Stimulated activated CD8-positive, alpha-beta memory T cell treated with anti-CD3 and anti-CD28 coated beads, Interleukin-15, amount 100 ng/mL, for 24 hours (primary cell): ENCODE measurements around the gene CRIP2.

Source experiments
- DNase-seq: peaks from one replicate; pipeline ENCODE4 v3.0.0-alpha.2; 2020; ENCODE audit warnings: low read depth

The CRIP2 gene

DNA sequence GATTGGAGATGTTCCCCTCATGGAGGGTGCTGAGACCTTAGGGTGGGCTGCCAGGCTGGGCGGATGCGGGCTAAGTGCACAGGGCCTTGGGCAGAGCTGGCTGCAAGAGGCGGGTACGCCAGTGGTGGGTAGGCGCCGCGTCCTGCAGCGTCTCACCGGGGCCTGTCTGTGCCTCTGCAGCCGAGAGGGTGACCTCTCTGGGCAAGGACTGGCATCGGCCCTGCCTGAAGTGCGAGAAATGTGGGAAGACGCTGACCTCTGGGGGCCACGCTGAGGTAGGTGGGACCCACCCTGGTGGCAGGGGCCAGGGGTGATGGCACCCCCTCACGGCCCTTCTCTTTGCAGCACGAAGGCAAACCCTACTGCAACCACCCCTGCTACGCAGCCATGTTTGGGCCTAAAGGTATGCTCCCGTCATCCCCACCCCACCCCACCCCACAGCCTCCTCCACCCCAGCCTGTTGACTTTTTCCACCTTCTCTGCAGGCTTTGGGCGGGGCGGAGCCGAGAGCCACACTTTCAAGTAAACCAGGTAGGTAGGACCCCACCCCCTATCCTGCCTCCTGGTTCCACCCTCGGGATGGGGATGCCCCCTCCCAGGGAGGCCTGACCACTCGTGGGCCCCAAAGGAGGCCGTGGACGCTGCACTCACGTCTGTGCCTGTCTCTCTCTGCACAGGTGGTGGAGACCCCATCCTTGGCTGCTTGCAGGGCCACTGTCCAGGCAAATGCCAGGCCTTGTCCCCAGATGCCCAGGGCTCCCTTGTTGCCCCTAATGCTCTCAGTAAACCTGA is 13.6 kb downstream of the CRIP2 start:
- DNase-seq = no peak

GRCh38 chr14:105488781-105489541 is 14.3 kb downstream of the CRIP2 start:
- no peak for DNase-seq

GRCh38 chr14:105489542-105490266 is 15.1 kb downstream of the CRIP2 start:
- DNase-seq = peak; percentile 44

GRCh38 chr14:105490267-105490571 is 15.6 kb downstream of the CRIP2 start:
- DNase-seq = no peak

- peak; percentile 96 for DNase-seq
Observed at GRCh38 chr14:105490572-105491365, 16.1 kb downstream of the CRIP2 start, which contains the start of gene TEDC1. TEDC1 (plus strand) TSS chr14:105491246; CDS start chr14:105491376, 130 bp downstream.

GRCh38 chr14:105491366-105491973 is 16.8 kb downstream of the CRIP2 start:
- peak; percentile 84 for DNase-seq

DNA sequence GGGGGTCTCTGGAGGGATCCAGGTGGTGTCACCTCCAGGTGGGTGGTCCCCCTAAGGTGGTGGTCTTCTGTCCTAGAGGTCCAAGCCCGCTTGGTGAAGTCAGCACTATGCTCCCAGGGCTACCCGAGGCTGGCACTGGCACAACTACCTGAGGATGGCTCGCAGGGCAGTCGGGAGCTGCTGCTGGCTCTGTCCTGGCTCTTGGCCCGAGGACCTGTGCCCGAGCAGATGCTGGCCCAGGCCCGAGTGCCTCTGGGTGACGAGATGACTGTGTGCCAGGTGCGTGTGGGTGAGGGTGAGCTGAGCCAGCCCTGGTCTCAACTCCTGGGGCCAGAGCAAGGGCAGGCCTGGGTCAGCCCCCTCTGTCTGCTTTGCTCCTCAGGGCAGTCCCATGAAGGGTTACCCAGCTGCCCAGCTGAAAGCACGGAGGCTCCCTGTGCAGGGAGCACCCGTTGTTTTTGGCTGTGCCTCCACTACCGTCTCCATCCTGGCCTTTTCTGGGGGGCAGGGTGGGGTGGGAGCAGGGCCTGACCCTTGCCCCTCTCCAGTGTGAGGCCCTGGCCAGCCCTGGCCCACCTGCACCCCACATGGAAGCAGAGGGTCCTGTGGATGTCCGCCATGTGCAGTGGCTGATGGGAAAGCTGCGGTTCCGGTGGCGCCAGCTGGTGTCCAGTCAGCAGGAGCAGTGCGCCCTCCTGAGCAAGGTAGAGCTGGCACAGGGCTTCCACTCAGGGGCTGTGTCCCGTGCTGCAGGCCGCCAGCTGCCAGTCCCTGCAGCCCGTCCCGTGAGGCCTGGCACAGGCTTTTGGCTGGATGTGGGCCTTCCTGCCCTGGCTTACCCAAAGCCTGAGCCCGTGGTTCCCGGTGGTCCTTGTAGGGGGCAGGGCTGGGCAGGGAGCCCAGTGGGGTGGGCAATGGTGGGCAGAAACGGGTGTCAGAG is 17.7 kb downstream of the CRIP2 start:
- no peak for DNase-seq

DNA sequence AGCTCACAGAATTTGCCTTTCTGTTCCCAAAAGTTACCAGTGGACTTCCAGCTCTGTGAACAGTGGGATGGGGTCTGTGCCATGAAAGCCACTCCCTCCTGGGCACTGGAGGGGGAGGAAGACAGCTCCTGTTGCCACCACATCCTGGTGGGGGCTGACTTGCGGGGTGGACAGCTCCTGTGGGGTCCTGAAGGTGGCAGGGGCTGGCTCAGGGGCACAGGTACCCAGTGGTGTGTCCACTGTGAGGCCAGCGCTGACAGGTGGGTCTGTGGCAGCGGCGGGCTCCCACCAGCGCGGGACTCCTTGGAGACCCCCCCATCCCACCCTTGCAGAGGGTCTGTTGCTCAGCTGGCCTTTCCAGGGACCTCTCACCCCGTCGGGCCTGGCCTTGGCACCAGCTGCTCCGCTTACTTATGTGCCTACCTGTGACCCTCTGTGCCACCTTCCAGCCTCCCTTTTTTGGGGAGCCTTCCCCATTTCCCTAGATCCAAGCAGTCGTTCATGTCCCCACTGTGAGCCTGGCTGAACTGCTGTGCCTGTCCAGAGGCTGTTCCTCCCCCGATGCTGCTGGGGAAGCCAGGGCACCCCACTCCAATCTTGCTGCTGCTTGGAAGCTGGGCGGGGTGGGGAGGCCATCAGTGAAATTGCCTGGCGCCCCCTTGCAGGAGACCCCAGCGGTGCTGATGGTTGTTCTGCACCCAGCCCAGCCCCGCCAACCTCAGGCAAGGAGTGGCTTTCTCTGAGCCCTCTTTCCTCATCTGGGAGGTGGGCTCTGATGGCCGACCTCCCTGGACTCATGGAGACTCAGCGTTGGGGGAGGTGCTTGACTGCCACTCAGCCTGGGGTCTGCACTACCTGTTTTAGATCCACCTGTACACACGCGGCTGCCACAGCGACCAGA is 18.6 kb downstream of the CRIP2 start:
- no peak for DNase-seq

GRCh38 chr14:105493921-105494605 is 19.4 kb downstream of the CRIP2 start:
- DNase-seq = no peak

GRCh38 chr14:105494606-105494929 is 19.9 kb downstream of the CRIP2 start:
- no peak for DNase-seq

- no peak for DNase-seq
Observed at GRCh38 chr14:105495101-105495989, 20.7 kb downstream of the CRIP2 start.

- DNase-seq = no peak
Observed at GRCh38 chr14:105495990-105496830, 21.6 kb downstream of the CRIP2 start.

GRCh38 chr14:105496831-105497591 is 22.4 kb downstream of the CRIP2 start:
- no peak for DNase-seq

- DNase-seq = no peak
Observed at GRCh38 chr14:105497671-105498429, 23.2 kb downstream of the CRIP2 start.
